HL-60 (cell line): ENCODE measurements around the gene YPEL1.

ENCODE experiments used
- GABPA ChIP-seq: IDR thresholded peaks from 2 replicates; pipeline ENCODE4 v1.6.1; 2012; ENCODE audit warnings: low read depth
- POLR2AphosphoS5 ChIP-seq: IDR thresholded peaks from 2 replicates; pipeline ENCODE4 v1.6.1; 2012; ENCODE audit warnings: low read depth
- TF ChIP-seq, protein P1 (sequence below): IDR thresholded peaks from one replicate; pipeline ENCODE4 v1.5.1; 2011; ENCODE audit warnings: low read length, control low read depth, inconsistent platforms; ENCODE audit not compliant: insufficient read depth
- TF ChIP-seq, protein P2 (sequence below): IDR thresholded peaks from 2 replicates; pipeline ENCODE4 v1.6.1; 2012; ENCODE audit warnings: low read depth; ENCODE audit not compliant: insufficient replicate concordance

DNA sequence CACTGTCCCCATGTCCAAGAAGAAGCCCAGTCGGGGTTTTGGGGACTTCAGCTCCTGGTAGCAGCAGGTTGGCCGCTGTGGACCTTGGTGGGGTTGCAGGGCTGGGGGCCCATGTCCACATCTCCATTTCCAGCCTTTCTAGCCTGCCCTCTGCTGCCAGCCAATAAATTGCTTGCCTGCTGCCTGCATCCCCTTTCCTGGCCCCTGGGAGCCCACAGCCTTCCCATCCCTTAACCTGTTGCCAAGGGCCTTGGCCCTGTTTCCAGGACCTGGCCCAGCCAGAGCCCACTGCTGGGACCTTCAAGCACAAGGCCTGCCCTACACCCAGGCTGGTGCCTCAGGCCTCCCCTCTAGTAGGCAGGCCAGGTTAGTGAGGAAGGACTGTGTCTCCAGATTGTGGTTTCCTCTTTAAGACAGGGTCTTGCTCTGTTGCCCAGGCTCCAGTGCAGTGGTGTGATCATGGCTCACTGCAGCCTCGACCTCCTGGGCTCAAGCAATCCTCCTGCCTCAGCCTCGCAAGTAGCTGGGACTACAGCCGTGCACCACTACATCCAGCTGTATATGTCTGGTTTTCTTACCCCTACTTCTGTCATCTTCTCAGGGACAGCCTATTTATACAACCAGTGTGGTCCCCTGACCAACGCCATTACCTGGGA, 40.0 kb downstream of the YPEL1 start:
- TF ChIP-seq, protein P1, sequence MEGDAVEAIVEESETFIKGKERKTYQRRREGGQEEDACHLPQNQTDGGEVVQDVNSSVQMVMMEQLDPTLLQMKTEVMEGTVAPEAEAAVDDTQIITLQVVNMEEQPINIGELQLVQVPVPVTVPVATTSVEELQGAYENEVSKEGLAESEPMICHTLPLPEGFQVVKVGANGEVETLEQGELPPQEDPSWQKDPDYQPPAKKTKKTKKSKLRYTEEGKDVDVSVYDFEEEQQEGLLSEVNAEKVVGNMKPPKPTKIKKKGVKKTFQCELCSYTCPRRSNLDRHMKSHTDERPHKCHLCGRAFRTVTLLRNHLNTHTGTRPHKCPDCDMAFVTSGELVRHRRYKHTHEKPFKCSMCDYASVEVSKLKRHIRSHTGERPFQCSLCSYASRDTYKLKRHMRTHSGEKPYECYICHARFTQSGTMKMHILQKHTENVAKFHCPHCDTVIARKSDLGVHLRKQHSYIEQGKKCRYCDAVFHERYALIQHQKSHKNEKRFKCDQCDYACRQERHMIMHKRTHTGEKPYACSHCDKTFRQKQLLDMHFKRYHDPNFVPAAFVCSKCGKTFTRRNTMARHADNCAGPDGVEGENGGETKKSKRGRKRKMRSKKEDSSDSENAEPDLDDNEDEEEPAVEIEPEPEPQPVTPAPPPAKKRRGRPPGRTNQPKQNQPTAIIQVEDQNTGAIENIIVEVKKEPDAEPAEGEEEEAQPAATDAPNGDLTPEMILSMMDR = no peak
- TF ChIP-seq POLR2AphosphoS5 = no peak
- no peak for TF ChIP-seq GABPA
- TF ChIP-seq, protein P2, sequence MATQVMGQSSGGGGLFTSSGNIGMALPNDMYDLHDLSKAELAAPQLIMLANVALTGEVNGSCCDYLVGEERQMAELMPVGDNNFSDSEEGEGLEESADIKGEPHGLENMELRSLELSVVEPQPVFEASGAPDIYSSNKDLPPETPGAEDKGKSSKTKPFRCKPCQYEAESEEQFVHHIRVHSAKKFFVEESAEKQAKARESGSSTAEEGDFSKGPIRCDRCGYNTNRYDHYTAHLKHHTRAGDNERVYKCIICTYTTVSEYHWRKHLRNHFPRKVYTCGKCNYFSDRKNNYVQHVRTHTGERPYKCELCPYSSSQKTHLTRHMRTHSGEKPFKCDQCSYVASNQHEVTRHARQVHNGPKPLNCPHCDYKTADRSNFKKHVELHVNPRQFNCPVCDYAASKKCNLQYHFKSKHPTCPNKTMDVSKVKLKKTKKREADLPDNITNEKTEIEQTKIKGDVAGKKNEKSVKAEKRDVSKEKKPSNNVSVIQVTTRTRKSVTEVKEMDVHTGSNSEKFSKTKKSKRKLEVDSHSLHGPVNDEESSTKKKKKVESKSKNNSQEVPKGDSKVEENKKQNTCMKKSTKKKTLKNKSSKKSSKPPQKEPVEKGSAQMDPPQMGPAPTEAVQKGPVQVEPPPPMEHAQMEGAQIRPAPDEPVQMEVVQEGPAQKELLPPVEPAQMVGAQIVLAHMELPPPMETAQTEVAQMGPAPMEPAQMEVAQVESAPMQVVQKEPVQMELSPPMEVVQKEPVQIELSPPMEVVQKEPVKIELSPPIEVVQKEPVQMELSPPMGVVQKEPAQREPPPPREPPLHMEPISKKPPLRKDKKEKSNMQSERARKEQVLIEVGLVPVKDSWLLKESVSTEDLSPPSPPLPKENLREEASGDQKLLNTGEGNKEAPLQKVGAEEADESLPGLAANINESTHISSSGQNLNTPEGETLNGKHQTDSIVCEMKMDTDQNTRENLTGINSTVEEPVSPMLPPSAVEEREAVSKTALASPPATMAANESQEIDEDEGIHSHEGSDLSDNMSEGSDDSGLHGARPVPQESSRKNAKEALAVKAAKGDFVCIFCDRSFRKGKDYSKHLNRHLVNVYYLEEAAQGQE = no peak
